Measurements from ENCODE around the gene KIAA1328. TPM values are rescaled to one million over a fixed set of nuclear protein-coding genes. Genes with fewer than 3 reads are reported as not detected.

KIAA1328 gene
- total RNA-seq, 4 donors from 2014 or later, result 3.4 to 8.3 (median 6.6) TPM

GRCh38 chr18:36950282-36950681, 121.4 kb downstream of the KIAA1328 start:
- no peak for ATAC-seq
- no peaks in the 10 kb centered on the region for H3K27me3 ChIP-seq
- no peak for DNase-seq
- TF ChIP-seq CTCF (IDR thresholded peaks at IDR 0.05 in 4 of 5, conservative IDR thresholded peaks at IDR 0.05 in 1 of 5) (no peak), POLR2A (IDR thresholded peaks at IDR 0.05) (no peak)
- no peaks in the 10 kb centered on the region for H3K36me3 ChIP-seq
- H3K27ac ChIP-seq, result no peak overlapping the region
- intact Hi-C loops (cut with DNase I; ENCODE audit: low total_unique reads) (no loop called here), in situ Hi-C loops (cut with MboI; ENCODE audit: low sequenced_read_pairs in 4 of 4) (no loop called here)
- no peaks in the 10 kb centered on the region for H3K4me1 ChIP-seq
- H3K9me3 ChIP-seq, result no peaks in the 10 kb centered on the region
- H3K4me3 ChIP-seq, result no peak overlapping the region

- Histone ChIP-seq H3K4me3 (no peak overlapping the region), H3K36me3 (no peaks in the 10 kb centered on the region), H3K4me1 (no peaks in the 10 kb centered on the region), H3K27ac (no peak overlapping the region), H3K9me3 (no peaks in the 10 kb centered on the region), H3K27me3 (no peaks in the 10 kb centered on the region)
- ATAC-seq (no peak), DNase-seq (no peak)
- intact Hi-C loops (cut with DNase I; ENCODE audit: low total_unique reads), result no loop called here
- in situ Hi-C loops (cut with MboI; ENCODE audit: low sequenced_read_pairs in 4 of 4), result no loop called here
- TF ChIP-seq CTCF (IDR thresholded peaks at IDR 0.05 in 4 of 5, conservative IDR thresholded peaks at IDR 0.05 in 1 of 5) (no peak), POLR2A (IDR thresholded peaks at IDR 0.05) (no peak)
Observed at GRCh38 chr18:36950960-36951359, 122.0 kb downstream of the KIAA1328 start.

- no peak for TF ChIP-seq CTCF (IDR thresholded peaks at IDR 0.05 in 4 of 5, conservative IDR thresholded peaks at IDR 0.05 in 1 of 5)
- no peak for TF ChIP-seq POLR2A (IDR thresholded peaks at IDR 0.05)
- intact Hi-C loops (cut with DNase I; ENCODE audit: low total_unique reads), result no loop called here
- Histone ChIP-seq H3K4me1 (no peaks in the 10 kb centered on the region), H3K4me3 (no peak overlapping the region), H3K9me3 (no peaks in the 10 kb centered on the region), H3K27me3 (no peaks in the 10 kb centered on the region), H3K27ac (no peak overlapping the region), H3K36me3 (no peaks in the 10 kb centered on the region)
- ATAC-seq, result no peak
- no peak for DNase-seq
- in situ Hi-C loops (cut with MboI; ENCODE audit: low sequenced_read_pairs in 4 of 4), result no loop called here
Observed at GRCh38 chr18:36953047-36953446, 124.1 kb downstream of the KIAA1328 start.

- Histone ChIP-seq H3K27ac (no peak overlapping the region), H3K4me1 (no peaks in the 10 kb centered on the region), H3K9me3 (no peaks in the 10 kb centered on the region), H3K27me3 (no peaks in the 10 kb centered on the region), H3K4me3 (no peak overlapping the region), H3K36me3 (peaks cover 0 to 20% of the 10 kb centered on the region in 2 donors)
- no peak for TF ChIP-seq POLR2A (IDR thresholded peaks at IDR 0.05)
- no peak for TF ChIP-seq CTCF (IDR thresholded peaks at IDR 0.05 in 4 of 5, conservative IDR thresholded peaks at IDR 0.05 in 1 of 5)
- ATAC-seq (no peak), DNase-seq (no peak)
- intact Hi-C loops (cut with DNase I; ENCODE audit: low total_unique reads) (no loop called here), in situ Hi-C loops (cut with MboI; ENCODE audit: low sequenced_read_pairs in 4 of 4) (no loop called here)
Observed at GRCh38 chr18:36960038-36960437, 131.1 kb downstream of the KIAA1328 start.

GRCh38 chr18:36963464-36963863, 134.5 kb downstream of the KIAA1328 start:
- intact Hi-C loops (cut with DNase I; ENCODE audit: low total_unique reads), result no loop called here
- no peak for ATAC-seq
- no peak for TF ChIP-seq CTCF (IDR thresholded peaks at IDR 0.05 in 4 of 5, conservative IDR thresholded peaks at IDR 0.05 in 1 of 5)
- no peak for TF ChIP-seq POLR2A (IDR thresholded peaks at IDR 0.05)
- in situ Hi-C loops (cut with MboI; ENCODE audit: low sequenced_read_pairs in 4 of 4), result no loop called here
- H3K4me1 ChIP-seq, result no peaks in the 10 kb centered on the region
- no peaks in the 10 kb centered on the region for H3K27me3 ChIP-seq
- H3K36me3 ChIP-seq, result peaks cover 0 to 20% of the 10 kb centered on the region in 2 donors
- H3K27ac ChIP-seq, result no peak overlapping the region
- no peak for DNase-seq
- no peak overlapping the region for H3K4me3 ChIP-seq
- no peaks in the 10 kb centered on the region for H3K9me3 ChIP-seq
